ENCODE measurements around the gene MRNIP.

Gene MRNIP

GRCh38 chr5:179827680-179828079, 30.9 kb downstream of the MRNIP start:
- TF ChIP-seq CTCF (IDR thresholded peaks at IDR 0.05; ENCODE audit: low read depth, low read length, missing control alignments) = no peak
- DNase-seq (ENCODE audit: extremely low read depth, low read depth) = no peak
- no peak overlapping the region for H3K4me3 ChIP-seq (replicated peaks; ENCODE audit: low read depth, low read length)

GRCh38 chr5:179825655-179826182, 32.9 kb downstream of the MRNIP start:
- DNase-seq (ENCODE audit: extremely low read depth, low read depth) = no peak
- TF ChIP-seq CTCF (IDR thresholded peaks at IDR 0.05; ENCODE audit: low read depth, low read length, missing control alignments) = no peak

GRCh38 chr5:179824745-179825112, 33.9 kb downstream of the MRNIP start:
- no peak overlapping the region for H3K4me3 ChIP-seq (replicated peaks; ENCODE audit: low read depth, low read length)
- no peak for TF ChIP-seq CTCF (IDR thresholded peaks at IDR 0.05; ENCODE audit: low read depth, low read length, missing control alignments)
- DNase-seq (ENCODE audit: extremely low read depth, low read depth) = no peak

More at GRCh38 chr5:179825655-179826182, 32.9 kb downstream of the MRNIP start:
- no peak overlapping the region for H3K4me3 ChIP-seq (replicated peaks; ENCODE audit: low read depth, low read length)

GRCh38 chr5:179823937-179824744, 34.5 kb downstream of the MRNIP start:
- TF ChIP-seq CTCF (IDR thresholded peaks at IDR 0.05; ENCODE audit: low read depth, low read length, missing control alignments) = no peak
- H3K4me3 ChIP-seq (replicated peaks; ENCODE audit: low read depth, low read length) = no peak overlapping the region
- no peak for DNase-seq (ENCODE audit: extremely low read depth, low read depth)

- no peak for DNase-seq (ENCODE audit: extremely low read depth, low read depth)
- peak overlapping the region; percentile 93 for H3K4me3 ChIP-seq (replicated peaks; ENCODE audit: low read depth, low read length)
- TF ChIP-seq CTCF (IDR thresholded peaks at IDR 0.05; ENCODE audit: low read depth, low read length, missing control alignments) = no peak
These were observed 36.1 kb downstream of the MRNIP start for GRCh38 chr5:179822444-179822990.

GRCh38 chr5:179822059-179822432, 36.6 kb downstream of the MRNIP start:
- no peak for TF ChIP-seq CTCF (IDR thresholded peaks at IDR 0.05; ENCODE audit: low read depth, low read length, missing control alignments)
- no peak for DNase-seq (ENCODE audit: extremely low read depth, low read depth)
- peak overlapping the region; percentile 93 for H3K4me3 ChIP-seq (replicated peaks; ENCODE audit: low read depth, low read length)
